GM04503 (cell line): Measurements from ENCODE around the gene PHTF2.
"Not testable (repeated sequence)": the region's sequence is repeated elsewhere in the genome, so short reads cannot be mapped to it uniquely, and the experiment has no call there.

Source experiments
- DNase-seq: peaks from one replicate; pipeline ENCODE4 v3.0.0-alpha.2; 2012; ENCODE audit warnings: low read depth

Gene PHTF2

DNA sequence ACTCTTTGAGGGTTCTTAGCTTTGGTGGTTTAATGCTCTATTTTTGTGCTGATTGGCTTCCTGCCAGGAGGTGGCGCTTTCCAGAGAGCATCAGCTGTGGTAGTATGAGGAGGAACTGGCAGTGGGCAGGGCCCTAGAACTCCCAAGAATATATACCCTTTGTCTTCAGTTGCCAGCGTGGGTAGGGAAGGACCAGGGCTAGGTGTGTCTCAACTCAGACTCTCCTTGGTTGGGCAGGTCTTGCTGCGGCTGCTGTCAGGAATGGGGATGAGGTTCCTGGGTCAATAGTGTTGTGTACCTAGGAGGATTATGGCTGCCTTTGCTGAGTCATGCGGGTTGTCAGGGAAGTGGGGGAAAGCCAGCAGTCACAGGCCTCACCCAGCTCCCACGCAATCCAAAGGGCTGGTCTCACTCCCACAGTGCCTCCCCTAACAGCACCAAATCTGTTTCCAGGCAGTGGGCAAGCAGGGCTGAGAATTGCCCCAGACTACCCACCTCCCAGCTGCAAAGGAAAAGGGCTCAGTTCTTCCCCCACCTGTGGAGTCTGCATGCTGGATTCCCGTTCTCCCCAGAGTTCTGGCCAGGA is 191.5 kb downstream of the PHTF2 start:
- DNase-seq: no peak

DNA sequence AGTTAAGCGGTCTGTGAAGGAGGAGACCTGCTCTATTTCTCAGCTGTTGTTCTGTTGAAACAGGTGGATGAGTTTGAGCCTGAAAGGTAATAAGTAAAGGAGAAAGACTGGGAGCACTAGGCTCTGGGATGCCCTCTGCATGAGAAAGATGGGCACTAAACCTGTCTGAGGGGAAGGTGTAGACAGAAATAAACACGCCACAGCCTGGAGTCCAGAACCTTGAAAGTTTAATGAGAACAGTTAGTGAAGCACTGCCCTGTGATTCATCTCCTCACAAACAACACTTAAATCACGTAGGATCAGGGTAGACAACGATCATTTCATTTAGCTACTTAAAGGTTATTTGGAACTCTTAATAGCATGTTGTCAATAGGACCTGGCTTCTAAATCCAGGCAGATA is 193.1 kb downstream of the PHTF2 start:
- no peak for DNase-seq

GRCh38 chr7:77993838-77994237 is 195.3 kb downstream of the PHTF2 start:
- DNase-seq: no peak

GRCh38 chr7:77995717-77996116 is 197.1 kb downstream of the PHTF2 start:
- DNase-seq: no peak

- DNase-seq: not testable (repeated sequence)
These were observed 200.6 kb downstream of the PHTF2 start for GRCh38 chr7:77999168-77999567.

DNA sequence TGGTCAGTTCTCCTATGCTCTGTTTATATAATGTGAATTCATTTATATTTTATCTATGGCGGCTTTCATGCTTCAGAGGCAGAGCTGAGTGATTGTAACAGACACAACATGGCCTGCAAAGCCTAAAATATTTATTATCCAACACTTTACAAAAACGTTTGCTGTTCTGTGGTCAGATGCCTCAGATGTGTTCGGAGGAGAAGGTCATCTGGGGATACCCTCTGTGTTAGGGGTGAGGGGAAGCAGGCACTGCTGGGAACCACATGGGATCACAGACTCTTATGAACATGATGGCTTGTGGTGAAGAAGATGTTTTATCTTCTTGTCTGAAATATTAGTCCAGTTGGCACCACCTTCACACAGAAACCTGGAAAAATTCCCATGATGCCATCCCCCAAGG is 203.4 kb downstream of the PHTF2 start:
- DNase-seq: no peak

DNA sequence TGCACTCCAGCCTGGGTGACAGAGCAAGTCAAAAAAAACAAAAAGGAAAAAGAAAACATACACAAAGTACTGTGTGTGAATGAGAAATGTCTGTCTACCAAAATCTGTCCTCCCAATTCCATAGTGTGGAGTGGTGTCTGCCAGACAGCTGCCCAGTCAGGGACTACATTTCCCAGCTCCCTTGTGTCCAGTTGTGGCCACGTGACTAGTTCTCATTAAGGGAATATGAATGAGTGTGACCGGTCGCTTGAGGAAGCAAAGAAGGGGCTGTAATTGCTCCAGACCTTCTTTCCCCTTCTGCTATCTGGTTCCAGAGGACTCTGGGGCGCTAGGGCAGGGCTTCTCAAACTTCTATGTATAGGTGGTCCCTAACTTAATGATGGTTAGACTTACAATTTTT is 204.1 kb downstream of the PHTF2 start:
- no peak for DNase-seq

GRCh38 chr7:78006063-78006755 is 207.6 kb downstream of the PHTF2 start:
- DNase-seq: no peak
